Prostate gland (tissue), 2 donors: Measurements from ENCODE around the gene UBE3D. TPM values are rescaled to one million over a fixed set of nuclear protein-coding genes. Genes with fewer than 3 reads are reported as not detected.

Experiments
- DNase-seq: peaks from one replicate; pipeline ENCODE4 v3.0.0-alpha.2; 2019; ENCODE audit warnings: low spot score
- H3K27ac ChIP-seq, 2 donors: fragments of 200-600 bp; sonication (generic); 2 replicates each; pipeline ENCODE4 v1.5.1; 2017 to 2019
- H3K27me3 ChIP-seq: fragments of 200-600 bp; sonication (generic); replicated peaks from 2 replicates; pipeline ENCODE4 v1.5.1; 2019; ENCODE audit not compliant: insufficient read depth
- H3K36me3 ChIP-seq, 2 donors: fragments of 200-600 bp; sonication (generic); 1 replicate in 1 of 2; 2 replicates in 1 of 2; pipeline versions ENCODE4 v1.5.1 to v1.8.1; 2017 to 2019
- H3K4me1 ChIP-seq: fragments of 200-600 bp; sonication (generic); replicated peaks from 2 replicates; pipeline ENCODE4 v1.5.1; 2019
- H3K4me3 ChIP-seq, 2 donors: fragments of 200-600 bp; sonication (generic); 2 replicates each; pipeline ENCODE4 v1.5.1; 2017 to 2019
- H3K9me3 ChIP-seq: fragments of 200-600 bp; sonication (generic); 2 replicates; pipeline ENCODE4 v1.5.1; 2017
- CTCF ChIP-seq, 4 experiments: fragments of 200-600 bp in 2 of 4; fragments of 450-650 bp in 2 of 4; sonication (generic) in 2 of 4; IDR thresholded peaks; 1 replicate in 3 of 4; 2 replicates in 1 of 4; pipeline ENCODE4 v1.5.1; 2016 to 2019; ENCODE audit warnings: antibody characterized with exemption in 4 of 4, mild to moderate bottlenecking in 2 of 4, moderate library complexity in 2 of 4
- POLR2A ChIP-seq: fragments of 450-650 bp; IDR thresholded peaks from one replicate; pipeline ENCODE4 v1.6.1; 2016; ENCODE audit warnings: antibody characterized with exemption, mild to moderate bottlenecking
- POLR2AphosphoS5 ChIP-seq: sonication (generic); formaldehyde crosslinking; IDR thresholded peaks from one replicate; pipeline ENCODE4 v1.6.1; 2017; ENCODE audit warnings: antibody characterized with exemption
- WGBS: methylation state at CpG from one replicate; pipeline ENCODE4 v1.1.5; 2018; 5-methylcytosine and 5-hydroxymethylcytosine counted together
- intact Hi-C: fragments of 100-400 bp; cut with DNase I; formaldehyde crosslinking; loops from one replicate; pipeline ENCODE4 v1.14.2; 2022
- total RNA-seq, 2 donors: library from RNA; depleted of rRNA; stranded (reverse); fragments of >200 nt; gene quantifications; one replicate each; pipeline ENCODE4 v1.1.0, GENCODE V29; 2016

Gene UBE3D
- total RNA-seq, 2 donors from 2014 or later, result 3.1 to 6.0 TPM

GRCh38 chr6:83006270-83006905 lies 59.3 kb downstream of the UBE3D start:
- TF ChIP-seq POLR2A (no peak), CTCF (IDR thresholded peaks at IDR 0.05) (no peak), POLR2AphosphoS5 (no peak)

GRCh38 chr6:82996156-82996555 lies 69.5 kb downstream of the UBE3D start:
- intact Hi-C loops, result no loop called here
- Histone ChIP-seq H3K36me3 (no peaks in the 10 kb centered on the region), H3K4me1 (no peaks in the 10 kb centered on the region), H3K27me3 (no peaks in the 10 kb centered on the region), H3K4me3 (no peak overlapping the region), H3K9me3 (no peaks in the 10 kb centered on the region), H3K27ac (no peak overlapping the region)
- DNase-seq, result no peak
- TF ChIP-seq POLR2A, result no peak
- TF ChIP-seq CTCF (IDR thresholded peaks at IDR 0.05), result no peak
- TF ChIP-seq POLR2AphosphoS5, result no peak

More at GRCh38 chr6:83006270-83006905, 59.3 kb downstream of the UBE3D start:
- no peak for DNase-seq
- Histone ChIP-seq H3K4me3 (no peak overlapping the region), H3K36me3 (no peaks in the 10 kb centered on the region), H3K9me3 (no peaks in the 10 kb centered on the region), H3K4me1 (no peaks in the 10 kb centered on the region), H3K27ac (no peak overlapping the region), H3K27me3 (no peaks in the 10 kb centered on the region)
- intact Hi-C loops, result no loop called here
- 86% methylated on average over 2 of the region's 2 CpGs for WGBS

GRCh38 chr6:82995066-82995465 lies 70.6 kb downstream of the UBE3D start:
- no peak for TF ChIP-seq CTCF (IDR thresholded peaks at IDR 0.05)
- no peak for TF ChIP-seq POLR2AphosphoS5
- TF ChIP-seq POLR2A, result no peak

GRCh38 chr6:82989736-82990290 lies 75.8 kb downstream of the UBE3D start:
- H3K4me1 ChIP-seq, result no peaks in the 10 kb centered on the region
- H3K27ac ChIP-seq, result no peak overlapping the region
- intact Hi-C loops, result no loop called here
- no peaks in the 10 kb centered on the region for H3K9me3 ChIP-seq
- no peak overlapping the region for H3K4me3 ChIP-seq
- H3K27me3 ChIP-seq, result no peaks in the 10 kb centered on the region
- TF ChIP-seq POLR2A, result no peak
- no peak for TF ChIP-seq CTCF (IDR thresholded peaks at IDR 0.05)
- no peak for TF ChIP-seq POLR2AphosphoS5
- no peak for DNase-seq
- no peaks in the 10 kb centered on the region for H3K36me3 ChIP-seq

More at GRCh38 chr6:82995066-82995465, 70.6 kb downstream of the UBE3D start:
- no peaks in the 10 kb centered on the region for H3K27me3 ChIP-seq
- intact Hi-C loops, result no loop called here
- DNase-seq, result no peak
- H3K9me3 ChIP-seq, result no peaks in the 10 kb centered on the region
- no peak overlapping the region for H3K27ac ChIP-seq
- WGBS, result 58% methylated on average over 3 of the region's 3 CpGs
- H3K4me1 ChIP-seq, result no peaks in the 10 kb centered on the region
- no peak overlapping the region for H3K4me3 ChIP-seq
- no peaks in the 10 kb centered on the region for H3K36me3 ChIP-seq

GRCh38 chr6:82988930-82989351 lies 76.7 kb downstream of the UBE3D start:
- Histone ChIP-seq H3K36me3 (no peaks in the 10 kb centered on the region), H3K4me1 (no peaks in the 10 kb centered on the region), H3K27me3 (no peaks in the 10 kb centered on the region), H3K27ac (no peak overlapping the region), H3K9me3 (no peaks in the 10 kb centered on the region), H3K4me3 (no peak overlapping the region)
- intact Hi-C loops, result no loop called here
- WGBS, result 37% methylated on average over 2 of the region's 2 CpGs
- TF ChIP-seq POLR2AphosphoS5 (no peak), CTCF (IDR thresholded peaks at IDR 0.05) (no peak), POLR2A (no peak)
- DNase-seq, result no peak
